IMR-90 (cell line): Measurements from ENCODE around the gene MAP10. TPM values are rescaled to one million over a fixed set of nuclear protein-coding genes. Genes with fewer than 3 reads are reported as not detected.
A peak's percentile ranks its signal among the peaks of the same experiment; 100 is the strongest.

Experiments
- ATAC-seq: fragments of 200-7000 bp; cut with Tn5 transposase; 2 replicates; pipeline ENCODE4 v1.9.1; 2020; ENCODE audit warnings: low read depth, mild to moderate bottlenecking, moderate library complexity
- BruUV-seq: library from RNA; stranded (reverse); fragments of 400-500 nt; replicated peaks from 2 replicates; lab custom pipeline; 2021; lab: Mats Ljungman, UMichigan
- CTCF ChIA-PET: fragments of 300-600 bp; formaldehyde crosslinking; extraction: SDS; loops from one replicate; lab custom pipeline; 2021; ENCODE audit warnings: antibody characterized with exemption; lab: Yijun Ruan, JAX
- POLR2A ChIA-PET: fragments of 300-600 bp; sonication (Branson Sonifier 250); formaldehyde crosslinking; loops from one replicate; lab custom pipeline; 2022; ENCODE audit warnings: antibody characterized with exemption; ENCODE audit not compliant: unreplicated experiment; lab: Charles Lee
- DNase-seq: peaks from one replicate; pipeline ENCODE4 v3.0.0; 2013
- H2AFZ ChIP-seq: replicated peaks from 2 replicates; pipeline ENCODE3; 2013; ENCODE audit warnings: low read length, mild to moderate bottlenecking; ENCODE audit not compliant: poor library complexity
- H2AK5ac ChIP-seq: 2 replicates; pipeline ENCODE4 v1.6.1; 2013; ENCODE audit warnings: low read depth, low read length, inconsistent platforms
- H2AK9ac ChIP-seq: replicated peaks from 2 replicates; pipeline ENCODE3; 2013; ENCODE audit warnings: mild to moderate bottlenecking, low read depth, low read length, moderate library complexity; ENCODE audit not compliant: poor library complexity
- H2BK120ac ChIP-seq: 2 replicates; pipeline ENCODE4 v1.6.1; 2013; ENCODE audit warnings: low read depth, low read length, inconsistent platforms
- H2BK15ac ChIP-seq: 3 replicates; pipeline ENCODE4 v1.6.1; 2013; ENCODE audit warnings: low read depth, low read length, inconsistent platforms
- H2BK20ac ChIP-seq: 2 replicates; pipeline ENCODE4 v1.6.1; 2013; ENCODE audit warnings: low read depth, mild to moderate bottlenecking, inconsistent platforms, low read length, moderate library complexity
- H2BK5ac ChIP-seq: 2 replicates; pipeline ENCODE4 v1.6.1; 2013; ENCODE audit warnings: mild to moderate bottlenecking, low read depth, low read length, inconsistent platforms; ENCODE audit not compliant: poor library complexity, severe bottlenecking
- H3K14ac ChIP-seq: replicated peaks from 2 replicates; pipeline ENCODE4 v1.6.1; 2013; ENCODE audit warnings: low read depth, low read length, inconsistent platforms
- H3K18ac ChIP-seq: 2 replicates; pipeline ENCODE4 v1.6.1; 2013; ENCODE audit warnings: low read depth, low read length, control low read depth
- H3K23ac ChIP-seq: 2 replicates; pipeline ENCODE4 v1.6.1; 2013; ENCODE audit warnings: low read depth, low read length, inconsistent platforms
- H3K27ac ChIP-seq: 2 replicates; pipeline ENCODE4 v1.5.1; 2013; ENCODE audit warnings: mild to moderate bottlenecking, control low read depth, low read length; ENCODE audit not compliant: insufficient read depth
- H3K27me3 ChIP-seq: 2 replicates; pipeline ENCODE4 v1.6.1; 2013; ENCODE audit warnings: low read length; ENCODE audit not compliant: control insufficient read depth, insufficient read depth
- H3K36me3 ChIP-seq: 2 replicates; pipeline ENCODE4 v1.6.1; 2013; ENCODE audit warnings: low read length, mixed read lengths; ENCODE audit not compliant: control insufficient read depth, insufficient read depth
- H3K4ac ChIP-seq: 2 replicates; pipeline ENCODE4 v1.6.1; 2013; ENCODE audit warnings: low read depth, low read length, inconsistent platforms
- H3K4me1 ChIP-seq: 2 replicates; pipeline ENCODE4 v1.6.1; 2013; ENCODE audit warnings: low read length, mixed read lengths; ENCODE audit not compliant: control insufficient read depth, insufficient read depth
- H3K4me2 ChIP-seq: 2 replicates; pipeline ENCODE4 v1.6.1; 2013; ENCODE audit warnings: low read depth, mild to moderate bottlenecking, control low read depth, low read length, moderate library complexity
- H3K4me3 ChIP-seq: 2 replicates; pipeline ENCODE4 v1.5.1; 2013; ENCODE audit warnings: low read depth, mild to moderate bottlenecking, control low read depth, low read length, moderate library complexity; ENCODE audit not compliant: insufficient read depth
- H3K56ac ChIP-seq: 2 replicates; pipeline ENCODE4 v1.6.1; 2013; ENCODE audit warnings: low read length, inconsistent platforms; ENCODE audit not compliant: insufficient read depth; ENCODE audit errors: extremely low read depth
- H3K79me1 ChIP-seq, 2 experiments: 2 replicates each; pipeline ENCODE4 v1.6.1; 2013; ENCODE audit warnings: low read length in 2 of 2, inconsistent platforms in 1 of 2, low read depth in 1 of 2
- H3K9ac ChIP-seq: 2 replicates; pipeline ENCODE4 v1.6.1; 2013; ENCODE audit warnings: low read depth, low read length, control low read depth
- H3K9me1 ChIP-seq: 2 replicates; pipeline ENCODE4 v1.6.1; 2013; ENCODE audit warnings: low read length, inconsistent platforms; ENCODE audit not compliant: insufficient read depth
- H3K9me3 ChIP-seq: 2 replicates; pipeline ENCODE4 v1.6.1; 2013; ENCODE audit warnings: low read length; ENCODE audit not compliant: control insufficient read depth, insufficient read depth
- H4K20me1 ChIP-seq: 2 replicates; pipeline ENCODE4 v1.6.1; 2013; ENCODE audit warnings: low read length, inconsistent platforms; ENCODE audit not compliant: insufficient read depth
- H4K5ac ChIP-seq: 2 replicates; pipeline ENCODE4 v1.6.1; 2013; ENCODE audit warnings: mild to moderate bottlenecking, low read depth, low read length, control low read depth
- H4K8ac ChIP-seq, 2 experiments: 2 replicates each; pipeline ENCODE4 v1.6.1; 2013; ENCODE audit warnings: low read depth in 2 of 2, low read length in 2 of 2, control low read depth in 1 of 2, inconsistent platforms in 1 of 2
- H4K91ac ChIP-seq: 2 replicates; pipeline ENCODE4 v1.6.1; 2013; ENCODE audit warnings: low read depth, low read length, inconsistent platforms; ENCODE audit not compliant: insufficient read depth
- BHLHE40 ChIP-seq: fragments of 150-350 bp; IDR thresholded peaks from 2 replicates; pipeline ENCODE4 v1.6.1; 2016; ENCODE audit warnings: mild to moderate bottlenecking, low read depth, low read length
- CEBPB ChIP-seq: IDR thresholded peaks from 2 replicates; pipeline ENCODE4 v1.6.1; 2012; ENCODE audit warnings: low read depth, low read length, improper control_type of control experiment
- CHD1 ChIP-seq: IDR thresholded peaks from 2 replicates; pipeline ENCODE4 v1.6.1; 2012; ENCODE audit warnings: low read depth, low read length, improper control_type of control experiment
- FOS ChIP-seq: fragments of 150-350 bp; IDR thresholded peaks from 2 replicates; pipeline ENCODE4 v1.6.1; 2016; ENCODE audit warnings: low read depth, low read length
- MAFK ChIP-seq: IDR thresholded peaks from 2 replicates; pipeline ENCODE4 v1.6.1; 2012; ENCODE audit warnings: low read depth, low read length, improper control_type of control experiment
- MAZ ChIP-seq: IDR thresholded peaks from 2 replicates; pipeline ENCODE4 v1.6.1; 2012; ENCODE audit warnings: low read depth, mild to moderate bottlenecking, low read length, improper control_type of control experiment, moderate library complexity, borderline replicate concordance
- MXI1 ChIP-seq: IDR thresholded peaks from 2 replicates; pipeline ENCODE4 v1.6.1; 2012; ENCODE audit warnings: low read depth, mild to moderate bottlenecking, low read length, moderate library complexity, borderline replicate concordance
- NFE2L2 ChIP-seq: fragments of 150-350 bp; IDR thresholded peaks from 2 replicates; pipeline ENCODE4 v1.6.1; 2016; ENCODE audit warnings: low read depth, mild to moderate bottlenecking, low read length
- POLR2A ChIP-seq: IDR thresholded peaks from 2 replicates; pipeline ENCODE4 v1.6.1; 2012; ENCODE audit warnings: mild to moderate bottlenecking, low read depth, low read length
- RAD21 ChIP-seq: IDR thresholded peaks from 2 replicates; pipeline ENCODE4 v1.6.1; 2012; ENCODE audit warnings: low read length, improper control_type of control experiment
- RCOR1 ChIP-seq: IDR thresholded peaks from 2 replicates; pipeline ENCODE4 v1.6.1; 2012; ENCODE audit warnings: mild to moderate bottlenecking, low read length, improper control_type of control experiment; ENCODE audit not compliant: insufficient replicate concordance
- RFX5 ChIP-seq: IDR thresholded peaks from 2 replicates; pipeline ENCODE4 v1.8.0; 2012; ENCODE audit warnings: low read depth, mild to moderate bottlenecking, low read length, moderate library complexity
- SMC3 ChIP-seq: fragments of 150-350 bp; IDR thresholded peaks from 2 replicates; pipeline ENCODE4 v1.6.1; 2016; ENCODE audit warnings: low read depth, mild to moderate bottlenecking, antibody characterized with exemption, low read length, moderate library complexity
- USF2 ChIP-seq: fragments of 150-350 bp; IDR thresholded peaks from 2 replicates; pipeline ENCODE4 v1.6.1; 2017; ENCODE audit warnings: mild to moderate bottlenecking, antibody characterized with exemption, low read length, low read depth
- WGBS, 2 experiments: methylation state at CpG; one replicate each; pipeline versions ENCODE4 v1.1.5 to v1.1.7; 2013; ENCODE audit warnings: missing lambda C conversion rate in 2 of 2; ENCODE audit not compliant: insufficient read length in 1 of 2; ENCODE audit errors: extremely low coverage in 2 of 2; 5-methylcytosine and 5-hydroxymethylcytosine counted together
- dilution Hi-C: fragments of 300-500 bp; cut with HindIII; formaldehyde crosslinking; loops from one replicate; pipeline ENCODE4 v1.14.3; 2018; ENCODE audit warnings: low sequenced_read_pairs; ENCODE audit not compliant: unreplicated experiment
- in situ Hi-C: fragments of 300-500 bp; cut with MboI; formaldehyde crosslinking; loops from 3 replicates; pipeline ENCODE4 v1.14.3; 2019; ENCODE audit warnings: low sequenced_read_pairs, inconsistent platforms, mixed read lengths
- intact Hi-C: fragments of 100-400 bp; cut with micrococcal nuclease; formaldehyde crosslinking; loops from 2 replicates; pipeline ENCODE4 v1.10.0; 2022
- polyA plus RNA-seq, 3 experiments: library from polyadenylated mRNA; depleted of rRNA; stranded (reverse); fragments of >200 nt; gene quantifications; 2 replicates each; pipeline ENCODE4 v1.2.3, GENCODE V29; 2012; ENCODE audit warnings: low replicate concordance in 1 of 3
- total RNA-seq: library from RNA; depleted of rRNA; stranded (reverse); fragments of >200 nt; gene quantifications from 2 replicates; pipeline ENCODE4 v1.2.3, GENCODE V29; 2012
- TF ChIP-seq, protein P1 (sequence below): conservative IDR thresholded peaks from 2 replicates; pipeline ENCODE4 v1.5.1; 2012; ENCODE audit warnings: mild to moderate bottlenecking, low read depth, low read length, improper control_type of control experiment
- TF ChIP-seq, protein P2 (sequence below): fragments of 150-350 bp; IDR thresholded peaks from 2 replicates; pipeline ENCODE4 v1.6.1; 2016; ENCODE audit warnings: low read depth, mild to moderate bottlenecking, low read length, moderate library complexity, borderline replicate concordance

Gene MAP10
- total and polyA plus RNA-seq, 2 of the 4 experiments (the other 2 are of a cell fraction) = 1.0 to 1.1 TPM

DNA sequence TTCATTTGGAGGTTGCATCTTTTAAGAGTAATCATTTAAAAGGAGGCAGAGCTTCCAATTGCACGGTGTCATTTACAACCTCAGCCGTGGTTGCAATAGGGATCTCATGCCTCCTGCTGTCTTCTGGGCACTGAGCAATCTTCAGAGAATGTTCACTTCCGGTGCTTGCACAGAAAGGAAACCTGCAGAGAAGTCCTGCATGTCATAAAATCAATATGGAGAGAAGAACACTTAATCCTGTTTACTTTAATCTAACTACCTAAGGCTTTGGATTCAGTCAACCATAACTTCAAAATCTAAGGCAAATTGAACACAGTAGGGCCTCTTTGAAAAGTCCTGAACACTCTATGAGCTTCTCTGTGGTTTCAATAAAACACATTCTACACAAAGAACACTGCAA is 11.3 kb upstream of the MAP10 start:
- no peaks in the 10 kb centered on the region for H3K9me3 ChIP-seq
- no peak overlapping the region for H3K23ac ChIP-seq
- ChIA-PET CTCF (interaction anchor here (0.6 to 1.4 kb wide), 3 partner anchors 10 to 525 kb away, joined by 3 read pairs; no protein-coding TSS in a partner anchor), POLR2A (no interaction called here)
- no peaks in the 10 kb centered on the region for H3K27me3 ChIP-seq
- H2BK5ac ChIP-seq = no peak overlapping the region
- H4K20me1 ChIP-seq = no peaks in the 10 kb centered on the region
- in situ Hi-C loops (no loop called here), dilution Hi-C loops (no loop called here), intact Hi-C loops (loop anchor here (5.0 kb wide), 1 partner anchor 157 kb away; no protein-coding TSS in a partner anchor)
- ATAC-seq (peak; percentile 85), DNase-seq (peak; percentile 74)
- no peak overlapping the region for H2BK120ac ChIP-seq
- H2BK20ac ChIP-seq = no peak overlapping the region
- no peak overlapping the region for H3K56ac ChIP-seq
- no peak overlapping the region for H2AFZ ChIP-seq
- no peak overlapping the region for H4K5ac ChIP-seq
- no peaks in the 10 kb centered on the region for H3K79me1 ChIP-seq
- H3K9ac ChIP-seq = no peak overlapping the region
- H3K9me1 ChIP-seq = peaks cover 4% of the 10 kb centered on the region
- BruUV-seq = no TSS peak
- no peak overlapping the region for H3K4me2 ChIP-seq
- H2AK5ac ChIP-seq = no peak overlapping the region
- no CpG with 5 or more reads among the region's 3 CpGs for WGBS, 2 experiments
- peaks cover 4% of the 10 kb centered on the region for H3K4me1 ChIP-seq
- no peak overlapping the region for H3K14ac ChIP-seq
- H2AK9ac ChIP-seq = no peak overlapping the region
- TF ChIP-seq, protein P1, sequence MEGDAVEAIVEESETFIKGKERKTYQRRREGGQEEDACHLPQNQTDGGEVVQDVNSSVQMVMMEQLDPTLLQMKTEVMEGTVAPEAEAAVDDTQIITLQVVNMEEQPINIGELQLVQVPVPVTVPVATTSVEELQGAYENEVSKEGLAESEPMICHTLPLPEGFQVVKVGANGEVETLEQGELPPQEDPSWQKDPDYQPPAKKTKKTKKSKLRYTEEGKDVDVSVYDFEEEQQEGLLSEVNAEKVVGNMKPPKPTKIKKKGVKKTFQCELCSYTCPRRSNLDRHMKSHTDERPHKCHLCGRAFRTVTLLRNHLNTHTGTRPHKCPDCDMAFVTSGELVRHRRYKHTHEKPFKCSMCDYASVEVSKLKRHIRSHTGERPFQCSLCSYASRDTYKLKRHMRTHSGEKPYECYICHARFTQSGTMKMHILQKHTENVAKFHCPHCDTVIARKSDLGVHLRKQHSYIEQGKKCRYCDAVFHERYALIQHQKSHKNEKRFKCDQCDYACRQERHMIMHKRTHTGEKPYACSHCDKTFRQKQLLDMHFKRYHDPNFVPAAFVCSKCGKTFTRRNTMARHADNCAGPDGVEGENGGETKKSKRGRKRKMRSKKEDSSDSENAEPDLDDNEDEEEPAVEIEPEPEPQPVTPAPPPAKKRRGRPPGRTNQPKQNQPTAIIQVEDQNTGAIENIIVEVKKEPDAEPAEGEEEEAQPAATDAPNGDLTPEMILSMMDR = peak; percentile 27; the same call in 1 of the 2 replicates
- TF ChIP-seq RFX5 (no peak), RCOR1 (no peak), MAZ (no peak), BHLHE40 (no peak), MXI1 (no peak), POLR2A (no peak), NFE2L2 (no peak), RAD21 (0 out of 2 replicates have a peak, but pooled peaks have one; percentile 20), SMC3 (no peak), FOS (no peak), USF2 (no peak), MAFK (no peak), CHD1 (no peak), CEBPB (0 out of 2 replicates have a peak, but pooled peaks have one; percentile 24)
- TF ChIP-seq, protein P2, sequence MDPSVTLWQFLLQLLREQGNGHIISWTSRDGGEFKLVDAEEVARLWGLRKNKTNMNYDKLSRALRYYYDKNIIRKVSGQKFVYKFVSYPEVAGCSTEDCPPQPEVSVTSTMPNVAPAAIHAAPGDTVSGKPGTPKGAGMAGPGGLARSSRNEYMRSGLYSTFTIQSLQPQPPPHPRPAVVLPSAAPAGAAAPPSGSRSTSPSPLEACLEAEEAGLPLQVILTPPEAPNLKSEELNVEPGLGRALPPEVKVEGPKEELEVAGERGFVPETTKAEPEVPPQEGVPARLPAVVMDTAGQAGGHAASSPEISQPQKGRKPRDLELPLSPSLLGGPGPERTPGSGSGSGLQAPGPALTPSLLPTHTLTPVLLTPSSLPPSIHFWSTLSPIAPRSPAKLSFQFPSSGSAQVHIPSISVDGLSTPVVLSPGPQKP = no peak
- no peaks in the 10 kb centered on the region for H3K36me3 ChIP-seq
- no peak overlapping the region for H3K18ac ChIP-seq
- no peak overlapping the region for H3K4me3 ChIP-seq
- H3K4ac ChIP-seq = no peak overlapping the region
- no peak overlapping the region for H4K8ac ChIP-seq
- H3K27ac ChIP-seq = no peak overlapping the region
- H2BK15ac ChIP-seq = no peak overlapping the region
- H4K91ac ChIP-seq = no peak overlapping the region
